ENCODE measurements around the gene SLC35B1.

The SLC35B1 gene

GRCh38 chr17:49670002-49670401, 37.8 kb downstream of the SLC35B1 start:
- DNase-seq (ENCODE audit: low read depth) = no peak

DNA sequence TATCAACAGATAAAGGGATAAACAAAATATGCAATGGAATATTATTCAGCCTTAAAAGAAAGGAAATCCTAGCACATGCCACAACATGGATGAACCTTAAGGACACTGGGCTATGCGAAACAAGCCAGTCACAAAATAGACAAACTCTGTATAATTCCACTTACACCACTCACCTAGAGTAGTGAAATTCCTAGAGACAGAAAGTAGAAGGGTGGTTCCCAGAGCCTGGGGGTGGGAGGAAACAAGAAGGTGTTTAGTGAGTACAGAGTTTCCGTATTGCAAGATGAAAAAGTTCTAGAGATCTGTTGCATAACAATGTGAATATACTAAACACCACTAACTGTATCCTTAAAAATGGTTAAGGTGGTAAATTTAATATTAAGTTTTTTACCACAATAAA, 39.9 kb downstream of the SLC35B1 start:
- no peak for DNase-seq (ENCODE audit: low read depth)

DNA sequence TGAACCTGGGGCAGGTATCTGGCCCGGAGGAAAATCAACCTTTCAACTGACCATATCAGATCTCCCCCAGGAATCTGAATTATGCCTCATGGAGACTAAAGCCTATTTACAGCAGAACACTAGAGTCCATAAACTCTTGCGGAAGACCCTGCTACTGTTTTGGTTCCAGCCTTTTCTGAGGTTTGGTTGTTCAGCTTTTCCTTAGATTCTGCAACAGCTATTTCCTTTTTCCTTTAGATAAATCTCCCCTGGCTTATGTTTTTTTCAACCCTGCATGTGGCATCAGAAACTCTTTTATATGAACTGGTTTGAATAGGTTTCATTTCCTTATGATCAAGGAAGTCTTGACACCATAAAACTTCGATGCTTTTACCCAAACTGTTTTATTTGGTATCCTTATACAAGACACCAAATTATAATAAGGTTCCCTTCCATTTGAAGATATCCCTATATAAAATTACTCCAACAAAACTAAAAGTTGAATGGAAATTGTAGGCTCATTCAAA, 43.0 kb downstream of the SLC35B1 start:
- no peak for DNase-seq (ENCODE audit: low read depth)

GRCh38 chr17:49659661-49660382, 47.9 kb downstream of the SLC35B1 start:
- no peak for DNase-seq (ENCODE audit: low read depth)

DNA sequence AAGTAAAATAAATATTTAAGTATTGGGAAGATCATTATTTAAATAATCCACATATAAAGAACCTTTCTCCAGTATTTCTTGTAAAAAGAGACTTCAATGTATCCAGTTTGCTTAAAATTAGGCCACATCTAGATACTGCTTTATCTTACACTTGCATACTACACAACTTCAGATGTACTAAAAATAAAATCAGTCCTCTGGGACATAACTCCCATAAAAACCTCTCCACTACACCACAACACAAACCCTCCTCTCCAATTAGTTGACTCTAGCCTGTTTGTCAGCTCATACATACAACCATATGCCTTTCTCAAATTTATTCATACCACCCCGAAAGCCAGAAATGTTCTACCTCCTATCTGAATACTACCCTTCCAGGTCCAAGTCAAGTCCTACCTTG, 51.5 kb downstream of the SLC35B1 start:
- no peak for DNase-seq (ENCODE audit: low read depth)
